ENCODE results near the gene RAB6B. TPM values are rescaled to one million over a fixed set of nuclear protein-coding genes. Genes with fewer than 3 reads are reported as not detected.

RAB6B gene
- total and polyA plus RNA-seq, 2 experiments from 2014 or later, result 1.2 to 3.9 TPM

DNA sequence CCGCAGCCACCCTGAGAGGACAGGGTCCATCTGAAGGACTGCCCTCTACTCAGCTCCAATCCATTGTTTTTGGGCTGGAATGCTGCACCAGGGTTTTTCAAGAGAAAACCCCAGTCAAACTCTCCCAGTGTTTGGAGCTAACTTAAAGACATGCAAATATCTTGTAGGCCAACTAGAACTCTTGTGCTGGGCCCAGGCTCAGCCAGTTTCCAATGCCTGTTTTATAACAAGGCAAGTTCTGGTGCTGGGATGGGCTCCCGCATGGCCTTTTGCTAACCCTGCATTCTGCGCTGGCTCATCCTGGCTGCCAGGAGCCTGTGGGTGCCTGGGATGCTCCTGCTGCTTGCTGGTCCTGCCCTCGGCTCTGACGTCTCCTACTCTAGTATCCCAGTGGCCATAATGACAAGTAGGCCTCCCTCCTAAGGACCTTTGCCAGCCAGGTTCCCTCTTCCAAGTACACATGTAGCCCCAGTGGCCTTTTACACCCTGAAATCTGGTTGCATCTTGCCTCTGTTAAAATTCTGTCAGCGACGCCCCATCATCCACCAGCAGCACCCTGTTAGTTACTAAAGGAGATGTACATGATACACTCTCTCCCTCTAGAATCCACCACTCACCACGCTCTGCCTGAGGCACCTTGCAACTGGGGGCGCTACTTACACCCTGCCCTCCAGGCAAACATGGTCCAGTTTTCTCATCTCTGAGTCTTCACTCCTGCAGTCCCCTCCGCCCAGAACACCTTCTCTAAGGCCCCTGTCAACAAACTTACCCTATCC, 30.5 kb upstream of the RAB6B start:
- Mint-ChIP-seq H3K9me3 (no peaks in the 10 kb centered on the region), H3K4me1 (peaks cover 12% of the 10 kb centered on the region), H3K4me3 (no peak overlapping the region; the same call in 1 of the 3 replicates), H3K36me3 (ENCODE audit: low read depth) (no peaks in the 10 kb centered on the region), H3K27me3 (ENCODE audit: insufficient read depth, low read depth, poor library complexity) (peaks cover 12% of the 10 kb centered on the region), H3K27ac (no peak overlapping the region)
- Histone ChIP-seq H4K20me1 (replicated peaks; ENCODE audit: insufficient read depth) (no peaks in the 10 kb centered on the region), H3K9me2 (ENCODE audit: insufficient read depth) (no peaks in the 10 kb centered on the region), H3K4me1 (ENCODE audit: insufficient read depth) (no peaks in the 10 kb centered on the region; the same call in 1 of the 2 replicates), H2AFZ (peak overlapping the region; percentile 96; the same call in 1 of the 2 replicates), H3K79me2 (replicated peaks; ENCODE audit: insufficient read depth) (no peaks in the 10 kb centered on the region), H3K4me2 (peak overlapping the region; percentile 79; the same call in 1 of the 2 replicates), H3K36me3 (ENCODE audit: insufficient read depth) (no peaks in the 10 kb centered on the region), H3K27ac (ENCODE audit: low read depth) (no peak overlapping the region), H3K27me3 (ENCODE audit: insufficient read depth) (peaks cover 19% of the 10 kb centered on the region), H3K4me3 (0 out of 2 replicates have a peak overlapping the region, but pooled peaks have one; percentile 75), H3F3A (replicated peaks; ENCODE audit: low read depth) (peaks cover 6% of the 10 kb centered on the region; the same call in 1 of the 2 replicates)
- TF ChIP-seq, protein P1, sequence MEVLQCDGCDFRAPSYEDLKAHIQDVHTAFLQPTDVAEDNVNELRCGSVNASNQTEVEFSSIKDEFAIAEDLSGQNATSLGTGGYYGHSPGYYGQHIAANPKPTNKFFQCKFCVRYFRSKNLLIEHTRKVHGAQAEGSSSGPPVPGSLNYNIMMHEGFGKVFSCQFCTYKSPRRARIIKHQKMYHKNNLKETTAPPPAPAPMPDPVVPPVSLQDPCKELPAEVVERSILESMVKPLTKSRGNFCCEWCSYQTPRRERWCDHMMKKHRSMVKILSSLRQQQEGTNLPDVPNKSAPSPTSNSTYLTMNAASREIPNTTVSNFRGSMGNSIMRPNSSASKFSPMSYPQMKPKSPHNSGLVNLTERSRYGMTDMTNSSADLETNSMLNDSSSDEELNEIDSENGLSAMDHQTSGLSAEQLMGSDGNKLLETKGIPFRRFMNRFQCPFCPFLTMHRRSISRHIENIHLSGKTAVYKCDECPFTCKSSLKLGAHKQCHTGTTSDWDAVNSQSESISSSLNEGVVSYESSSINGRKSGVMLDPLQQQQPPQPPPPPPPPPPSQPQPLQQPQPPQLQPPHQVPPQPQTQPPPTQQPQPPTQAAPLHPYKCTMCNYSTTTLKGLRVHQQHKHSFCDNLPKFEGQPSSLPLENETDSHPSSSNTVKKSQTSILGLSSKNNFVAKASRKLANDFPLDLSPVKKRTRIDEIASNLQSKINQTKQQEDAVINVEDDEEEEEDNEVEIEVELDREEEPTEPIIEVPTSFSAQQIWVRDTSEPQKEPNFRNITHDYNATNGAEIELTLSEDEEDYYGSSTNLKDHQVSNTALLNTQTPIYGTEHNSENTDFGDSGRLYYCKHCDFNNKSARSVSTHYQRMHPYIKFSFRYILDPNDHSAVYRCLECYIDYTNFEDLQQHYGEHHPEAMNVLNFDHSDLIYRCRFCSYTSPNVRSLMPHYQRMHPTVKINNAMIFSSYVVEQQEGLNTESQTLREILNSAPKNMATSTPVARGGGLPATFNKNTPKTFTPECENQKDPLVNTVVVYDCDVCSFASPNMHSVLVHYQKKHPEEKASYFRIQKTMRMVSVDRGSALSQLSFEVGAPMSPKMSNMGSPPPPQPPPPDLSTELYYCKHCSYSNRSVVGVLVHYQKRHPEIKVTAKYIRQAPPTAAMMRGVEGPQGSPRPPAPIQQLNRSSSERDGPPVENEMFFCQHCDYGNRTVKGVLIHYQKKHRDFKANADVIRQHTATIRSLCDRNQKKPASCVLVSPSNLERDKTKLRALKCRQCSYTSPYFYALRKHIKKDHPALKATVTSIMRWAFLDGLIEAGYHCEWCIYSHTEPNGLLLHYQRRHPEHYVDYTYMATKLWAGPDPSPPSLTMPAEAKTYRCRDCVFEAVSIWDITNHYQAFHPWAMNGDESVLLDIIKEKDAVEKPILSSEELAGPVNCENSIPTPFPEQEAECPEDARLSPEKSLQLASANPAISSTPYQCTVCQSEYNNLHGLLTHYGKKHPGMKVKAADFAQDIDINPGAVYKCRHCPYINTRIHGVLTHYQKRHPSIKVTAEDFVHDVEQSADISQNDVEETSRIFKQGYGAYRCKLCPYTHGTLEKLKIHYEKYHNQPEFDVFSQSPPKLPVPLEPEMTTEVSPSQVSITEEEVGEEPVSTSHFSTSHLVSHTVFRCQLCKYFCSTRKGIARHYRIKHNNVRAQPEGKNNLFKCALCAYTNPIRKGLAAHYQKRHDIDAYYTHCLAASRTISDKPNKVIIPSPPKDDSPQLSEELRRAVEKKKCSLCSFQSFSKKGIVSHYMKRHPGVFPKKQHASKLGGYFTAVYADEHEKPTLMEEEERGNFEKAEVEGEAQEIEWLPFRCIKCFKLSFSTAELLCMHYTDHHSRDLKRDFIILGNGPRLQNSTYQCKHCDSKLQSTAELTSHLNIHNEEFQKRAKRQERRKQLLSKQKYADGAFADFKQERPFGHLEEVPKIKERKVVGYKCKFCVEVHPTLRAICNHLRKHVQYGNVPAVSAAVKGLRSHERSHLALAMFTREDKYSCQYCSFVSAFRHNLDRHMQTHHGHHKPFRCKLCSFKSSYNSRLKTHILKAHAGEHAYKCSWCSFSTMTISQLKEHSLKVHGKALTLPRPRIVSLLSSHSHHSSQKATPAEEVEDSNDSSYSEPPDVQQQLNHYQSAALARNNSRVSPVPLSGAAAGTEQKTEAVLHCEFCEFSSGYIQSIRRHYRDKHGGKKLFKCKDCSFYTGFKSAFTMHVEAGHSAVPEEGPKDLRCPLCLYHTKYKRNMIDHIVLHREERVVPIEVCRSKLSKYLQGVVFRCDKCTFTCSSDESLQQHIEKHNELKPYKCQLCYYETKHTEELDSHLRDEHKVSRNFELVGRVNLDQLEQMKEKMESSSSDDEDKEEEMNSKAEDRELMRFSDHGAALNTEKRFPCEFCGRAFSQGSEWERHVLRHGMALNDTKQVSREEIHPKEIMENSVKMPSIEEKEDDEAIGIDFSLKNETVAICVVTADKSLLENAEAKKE (CRISPR knock-in tag; IDR thresholded peaks at IDR 0.05), result no peak
- TF ChIP-seq NANOG (IDR thresholded peaks at IDR 0.05; ENCODE audit: borderline replicate concordance) (no peak), CREB1 (CRISPR knock-in tag; IDR thresholded peaks at IDR 0.05; ENCODE audit: low read depth) (no peak), ZNF114 (CRISPR knock-in tag; IDR thresholded peaks at IDR 0.05) (no peak), JUNB (IDR thresholded peaks at IDR 0.05; ENCODE audit: unreplicated experiment) (no peak), STAT1 (IDR thresholded peaks at IDR 0.05; ENCODE audit: unreplicated experiment) (no peak), ZNF331 (CRISPR knock-in tag; IDR thresholded peaks at IDR 0.05; ENCODE audit: low read depth) (no peak)
- TF ChIP-seq, protein P2, sequence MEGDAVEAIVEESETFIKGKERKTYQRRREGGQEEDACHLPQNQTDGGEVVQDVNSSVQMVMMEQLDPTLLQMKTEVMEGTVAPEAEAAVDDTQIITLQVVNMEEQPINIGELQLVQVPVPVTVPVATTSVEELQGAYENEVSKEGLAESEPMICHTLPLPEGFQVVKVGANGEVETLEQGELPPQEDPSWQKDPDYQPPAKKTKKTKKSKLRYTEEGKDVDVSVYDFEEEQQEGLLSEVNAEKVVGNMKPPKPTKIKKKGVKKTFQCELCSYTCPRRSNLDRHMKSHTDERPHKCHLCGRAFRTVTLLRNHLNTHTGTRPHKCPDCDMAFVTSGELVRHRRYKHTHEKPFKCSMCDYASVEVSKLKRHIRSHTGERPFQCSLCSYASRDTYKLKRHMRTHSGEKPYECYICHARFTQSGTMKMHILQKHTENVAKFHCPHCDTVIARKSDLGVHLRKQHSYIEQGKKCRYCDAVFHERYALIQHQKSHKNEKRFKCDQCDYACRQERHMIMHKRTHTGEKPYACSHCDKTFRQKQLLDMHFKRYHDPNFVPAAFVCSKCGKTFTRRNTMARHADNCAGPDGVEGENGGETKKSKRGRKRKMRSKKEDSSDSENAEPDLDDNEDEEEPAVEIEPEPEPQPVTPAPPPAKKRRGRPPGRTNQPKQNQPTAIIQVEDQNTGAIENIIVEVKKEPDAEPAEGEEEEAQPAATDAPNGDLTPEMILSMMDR (conservative IDR thresholded peaks at IDR 0.05; ENCODE audit: low read depth in 2 of 2), result no peak
- TF ChIP-seq, protein P3, sequence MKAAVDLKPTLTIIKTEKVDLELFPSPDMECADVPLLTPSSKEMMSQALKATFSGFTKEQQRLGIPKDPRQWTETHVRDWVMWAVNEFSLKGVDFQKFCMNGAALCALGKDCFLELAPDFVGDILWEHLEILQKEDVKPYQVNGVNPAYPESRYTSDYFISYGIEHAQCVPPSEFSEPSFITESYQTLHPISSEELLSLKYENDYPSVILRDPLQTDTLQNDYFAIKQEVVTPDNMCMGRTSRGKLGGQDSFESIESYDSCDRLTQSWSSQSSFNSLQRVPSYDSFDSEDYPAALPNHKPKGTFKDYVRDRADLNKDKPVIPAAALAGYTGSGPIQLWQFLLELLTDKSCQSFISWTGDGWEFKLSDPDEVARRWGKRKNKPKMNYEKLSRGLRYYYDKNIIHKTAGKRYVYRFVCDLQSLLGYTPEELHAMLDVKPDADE (IDR thresholded peaks at IDR 0.05), result no peak
- ATAC-seq, result peak; percentile 9; the same call in 2 of the 3 replicates
- peak; percentile 6 for DNase-seq (ENCODE audit: low spot score)
